Esophagus squamous epithelium (tissue), 4 donors: ENCODE measurements around the gene UBTD1.

Source experiments
- POLR2A ChIP-seq, 4 donors: fragments of 450-650 bp; IDR thresholded peaks; one replicate each; pipeline ENCODE4 v1.6.1; 2017; ENCODE audit warnings: antibody characterized with exemption in 4 of 4, mild to moderate bottlenecking in 4 of 4, moderate library complexity in 3 of 4
- TF ChIP-seq, protein P1 (sequence below), 6 experiments: fragments of 450-650 bp in 4 of 6; fragments of 200-600 bp in 2 of 6; sonication (generic) in 2 of 6; IDR thresholded peaks; one replicate each; pipeline ENCODE4 v1.5.1; 2016 to 2019; ENCODE audit warnings: antibody characterized with exemption in 6 of 6, mild to moderate bottlenecking in 4 of 6, moderate library complexity in 4 of 6

DNA sequence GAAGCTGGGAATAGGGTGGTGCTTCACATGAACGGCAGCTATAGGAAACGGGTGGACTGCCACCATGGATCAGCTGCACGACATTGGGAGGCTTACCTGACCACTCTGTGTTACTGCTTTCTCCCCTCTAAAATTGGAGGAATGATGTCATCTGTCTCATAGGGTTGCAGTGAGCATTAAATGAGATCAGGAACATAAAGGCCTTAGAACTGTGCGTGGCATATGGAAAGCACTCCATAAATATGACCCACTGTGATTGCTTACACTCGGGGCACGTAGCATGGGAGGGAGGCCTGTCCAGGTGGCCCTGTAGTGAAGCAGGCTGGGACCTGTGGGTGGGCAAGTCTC is 100.5 kb downstream of the UBTD1 start:
- TF ChIP-seq, protein P1, sequence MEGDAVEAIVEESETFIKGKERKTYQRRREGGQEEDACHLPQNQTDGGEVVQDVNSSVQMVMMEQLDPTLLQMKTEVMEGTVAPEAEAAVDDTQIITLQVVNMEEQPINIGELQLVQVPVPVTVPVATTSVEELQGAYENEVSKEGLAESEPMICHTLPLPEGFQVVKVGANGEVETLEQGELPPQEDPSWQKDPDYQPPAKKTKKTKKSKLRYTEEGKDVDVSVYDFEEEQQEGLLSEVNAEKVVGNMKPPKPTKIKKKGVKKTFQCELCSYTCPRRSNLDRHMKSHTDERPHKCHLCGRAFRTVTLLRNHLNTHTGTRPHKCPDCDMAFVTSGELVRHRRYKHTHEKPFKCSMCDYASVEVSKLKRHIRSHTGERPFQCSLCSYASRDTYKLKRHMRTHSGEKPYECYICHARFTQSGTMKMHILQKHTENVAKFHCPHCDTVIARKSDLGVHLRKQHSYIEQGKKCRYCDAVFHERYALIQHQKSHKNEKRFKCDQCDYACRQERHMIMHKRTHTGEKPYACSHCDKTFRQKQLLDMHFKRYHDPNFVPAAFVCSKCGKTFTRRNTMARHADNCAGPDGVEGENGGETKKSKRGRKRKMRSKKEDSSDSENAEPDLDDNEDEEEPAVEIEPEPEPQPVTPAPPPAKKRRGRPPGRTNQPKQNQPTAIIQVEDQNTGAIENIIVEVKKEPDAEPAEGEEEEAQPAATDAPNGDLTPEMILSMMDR (IDR thresholded peaks at IDR 0.05) = no peak
- no peak for TF ChIP-seq POLR2A (IDR thresholded peaks at IDR 0.05)
